Mucosa of gallbladder (tissue), 1 donor: ENCODE results near the gene ZNF559. TPM values are rescaled to one million over a fixed set of nuclear protein-coding genes. Genes with fewer than 3 reads are reported as not detected.
"Not testable (repeated sequence)": the region's sequence is repeated elsewhere in the genome, so short reads cannot be mapped to it uniquely, and the experiment has no call there.

Experiments
- DNase-seq: peaks from one replicate; pipeline ENCODE4 v3.0.0-alpha.2; 2020; ENCODE audit warnings: low spot score
- total RNA-seq: library from RNA; stranded (reverse); gene quantifications from one replicate; pipeline ENCODE4 v1.2.1, GENCODE V29; 2021
- donor health status: DM: no; HTN: no; CAD: no.

ZNF559 gene
- 19.9 TPM for total RNA-seq

DNA sequence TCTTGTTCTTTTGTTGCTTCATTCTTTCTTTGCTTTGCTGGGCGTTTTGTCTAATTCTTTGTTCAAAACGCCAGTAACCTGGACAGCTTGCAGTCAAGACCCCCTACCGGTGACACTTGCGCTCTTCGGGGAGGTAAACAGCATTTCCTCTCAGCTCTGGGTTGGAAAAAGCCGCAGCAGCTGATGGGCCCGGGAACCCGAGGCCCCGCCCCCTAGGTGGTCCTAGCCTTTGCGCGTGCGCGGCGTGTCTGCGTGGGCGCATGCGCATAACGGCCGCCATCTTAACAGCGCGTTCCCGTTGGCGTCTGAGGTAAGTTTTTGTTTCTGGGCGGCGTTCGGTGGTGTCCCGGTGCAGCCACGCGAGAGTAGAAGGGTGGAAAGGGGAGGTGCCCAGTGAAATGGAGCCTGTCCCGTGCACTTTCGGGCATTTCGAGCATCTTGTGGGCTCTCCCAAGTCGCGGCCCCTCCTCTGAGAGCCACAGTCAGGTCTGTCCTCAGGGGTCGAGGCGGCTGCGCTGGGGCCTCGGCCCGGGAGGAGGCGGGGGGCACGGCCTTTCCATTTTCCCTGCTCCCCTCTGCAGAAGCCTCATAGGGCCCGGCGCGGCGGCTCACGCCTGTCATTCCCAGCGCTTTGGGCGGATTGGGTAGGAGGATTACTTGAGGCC lies at the start of gene ZNF559:
Gene ZNF559, plus strand, starts transcription at position 261 of the 665 bp plus-strand sequence. CDS start 14,371 bp downstream, outside the sequence.
- DNase-seq, result peak; percentile 95

DNA sequence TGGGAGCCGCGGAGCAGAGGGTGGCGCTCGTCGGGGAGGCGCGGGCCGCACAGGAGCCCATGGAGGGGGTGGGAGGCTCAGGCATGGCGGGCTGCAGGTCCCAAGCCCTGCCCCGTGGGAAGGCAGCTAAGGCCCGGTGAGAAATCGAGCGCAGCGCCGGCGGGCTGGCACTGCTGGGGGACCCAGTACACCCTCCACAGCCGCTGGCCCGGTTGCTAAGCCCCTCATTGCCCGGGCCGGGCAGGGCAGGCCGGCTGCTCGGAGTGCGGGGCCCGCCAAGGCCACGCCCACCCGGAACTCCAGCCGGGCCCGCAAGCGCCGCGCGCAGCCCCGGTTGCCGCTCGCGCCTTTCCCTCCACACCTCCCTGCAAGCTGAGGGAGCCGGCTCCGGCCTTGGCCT lies 40.5 kb upstream of the ZNF559 start:
- not testable (repeated sequence) for DNase-seq

GRCh38 chr19:9289231-9289884 lies 34.6 kb upstream of the ZNF559 start:
- no peak for DNase-seq

- no peak for DNase-seq
Measured at GRCh38 chr19:9295411-9295849, 28.5 kb upstream of the ZNF559 start.

DNA sequence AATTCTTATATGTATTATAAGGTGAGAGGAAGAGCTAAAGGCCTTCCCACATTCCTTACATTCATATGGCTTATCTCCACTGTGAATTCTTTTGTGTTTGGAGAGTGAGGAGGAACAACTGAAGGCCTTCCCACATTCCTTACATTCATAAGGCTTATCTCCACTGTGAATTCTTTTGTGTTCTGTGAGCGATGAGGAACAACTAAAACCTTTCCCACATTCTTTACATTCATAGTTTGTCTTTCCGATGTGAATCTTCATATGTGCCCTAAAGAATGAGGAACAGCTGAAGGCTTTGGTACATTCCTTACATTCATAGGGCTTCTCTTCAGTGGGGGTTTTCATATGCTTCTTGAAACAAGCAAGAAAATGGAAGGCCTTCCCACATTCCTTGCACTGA lies 27.6 kb upstream of the ZNF559 start:
- DNase-seq, result no peak

- DNase-seq, result no peak
Measured at GRCh38 chr19:9306443-9306842, 17.5 kb upstream of the ZNF559 start.

DNA sequence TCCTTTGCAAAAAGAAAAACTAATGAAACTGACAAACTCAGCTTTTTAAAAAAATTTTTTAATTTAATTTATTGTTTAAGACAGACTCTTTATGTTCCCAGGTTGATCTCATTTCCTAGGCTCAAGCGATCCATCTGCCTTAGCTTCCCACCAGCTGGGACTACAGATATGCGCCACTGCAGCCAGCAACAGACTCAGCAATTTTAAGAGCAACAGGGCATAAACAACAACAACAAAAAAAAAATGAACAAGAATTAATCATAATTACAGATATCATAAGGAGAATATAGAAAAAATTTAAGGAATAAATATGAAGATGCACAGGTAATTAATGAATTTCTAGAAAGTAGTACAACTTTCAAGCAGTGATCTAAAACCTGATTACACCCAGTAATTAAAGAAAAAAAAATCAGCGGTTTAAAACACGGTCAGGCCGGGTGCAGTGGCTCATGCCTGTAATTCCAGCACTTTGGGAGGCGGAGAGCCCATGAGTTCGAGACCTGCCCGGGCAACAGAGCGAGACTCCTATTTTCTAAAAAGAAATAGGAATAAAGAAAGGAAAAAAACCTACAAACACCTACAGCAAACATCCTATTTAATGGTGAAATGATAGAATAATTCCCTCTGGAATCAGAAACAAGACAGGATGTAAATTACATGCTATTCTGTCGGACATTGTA lies 15.7 kb upstream of the ZNF559 start:
- no peak for DNase-seq

- DNase-seq, result peak; percentile 97
Measured at GRCh38 chr19:9309139-9309973, 14.6 kb upstream of the ZNF559 start, which contains the start of gene ZNF699. Gene ZNF699 (minus strand): TSS chr19:9309838. CDS start chr19:9305119, 4,719 bp downstream.

- peak; percentile 91 for DNase-seq
Measured at GRCh38 chr19:9309974-9310446, 14.0 kb upstream of the ZNF559 start.

GRCh38 chr19:9313756-9314155 lies 10.2 kb upstream of the ZNF559 start:
- no peak for DNase-seq

GRCh38 chr19:9321338-9321737 lies 2.6 kb upstream of the ZNF559 start:
- DNase-seq, result no peak

DNA sequence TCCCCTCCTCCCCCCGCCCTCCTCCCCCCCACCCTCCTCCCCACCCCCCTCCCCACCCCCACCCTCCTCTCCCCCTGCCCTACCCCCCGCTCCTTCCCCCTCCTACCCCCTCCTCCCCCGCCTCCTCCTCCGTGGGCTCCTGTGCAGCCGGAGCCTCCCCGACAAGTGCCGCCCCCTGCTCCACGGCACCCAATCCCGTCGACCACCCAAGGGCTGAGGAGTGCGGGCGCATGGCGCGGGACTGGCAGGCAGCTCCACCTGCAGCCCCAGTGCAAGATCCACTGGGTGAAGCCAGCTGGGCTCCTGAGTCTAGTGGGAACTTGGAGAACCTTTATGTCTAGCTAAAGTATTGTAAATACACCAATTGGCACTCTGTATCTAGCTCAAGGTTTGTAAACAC lies 2.2 kb upstream of the ZNF559 start:
- DNase-seq, result not testable (repeated sequence)

GRCh38 chr19:9322201-9322600 lies 1.8 kb upstream of the ZNF559 start:
- not testable (repeated sequence) for DNase-seq

DNA sequence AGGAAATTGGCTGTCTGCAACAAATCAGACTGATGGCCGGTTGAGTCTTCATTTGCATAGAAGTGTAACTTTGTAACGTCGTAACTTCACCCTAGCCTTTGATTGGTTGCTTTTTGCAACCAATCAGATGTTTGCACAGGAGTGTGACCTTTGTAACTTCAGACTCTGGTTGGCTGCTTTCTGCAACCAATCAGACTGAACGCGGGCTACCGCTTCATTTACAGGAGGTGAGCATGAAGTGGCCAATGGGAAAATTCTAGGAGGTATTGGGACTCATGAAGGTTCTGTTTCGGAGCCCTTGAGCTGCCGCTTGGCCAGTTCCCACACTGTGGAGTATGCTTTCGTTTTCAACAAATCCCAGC lies 441 bp upstream of the ZNF559 start:
- peak; percentile 82 for DNase-seq

DNA sequence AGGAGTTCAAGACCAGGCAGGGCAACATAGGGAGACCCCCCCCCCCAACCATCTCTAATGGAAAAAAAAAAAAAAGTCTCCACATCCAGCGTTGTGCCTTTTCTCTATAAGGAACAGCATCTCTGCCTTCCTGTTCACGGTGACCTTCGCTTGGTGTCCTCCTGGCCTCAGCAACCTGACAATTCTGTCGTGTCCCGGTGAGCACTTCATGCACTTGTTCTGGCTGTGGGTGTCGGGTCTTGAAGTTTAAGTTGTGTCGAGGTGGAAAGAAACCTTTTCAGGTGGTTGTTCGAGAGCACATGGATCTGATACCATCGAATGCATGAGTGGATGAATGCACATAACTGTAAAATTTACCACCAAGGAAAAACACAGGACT lies 594 bp downstream of the ZNF559 start:
- DNase-seq, result no peak

- DNase-seq, result no peak
Measured at GRCh38 chr19:9329999-9330398, 6.0 kb downstream of the ZNF559 start.

DNA sequence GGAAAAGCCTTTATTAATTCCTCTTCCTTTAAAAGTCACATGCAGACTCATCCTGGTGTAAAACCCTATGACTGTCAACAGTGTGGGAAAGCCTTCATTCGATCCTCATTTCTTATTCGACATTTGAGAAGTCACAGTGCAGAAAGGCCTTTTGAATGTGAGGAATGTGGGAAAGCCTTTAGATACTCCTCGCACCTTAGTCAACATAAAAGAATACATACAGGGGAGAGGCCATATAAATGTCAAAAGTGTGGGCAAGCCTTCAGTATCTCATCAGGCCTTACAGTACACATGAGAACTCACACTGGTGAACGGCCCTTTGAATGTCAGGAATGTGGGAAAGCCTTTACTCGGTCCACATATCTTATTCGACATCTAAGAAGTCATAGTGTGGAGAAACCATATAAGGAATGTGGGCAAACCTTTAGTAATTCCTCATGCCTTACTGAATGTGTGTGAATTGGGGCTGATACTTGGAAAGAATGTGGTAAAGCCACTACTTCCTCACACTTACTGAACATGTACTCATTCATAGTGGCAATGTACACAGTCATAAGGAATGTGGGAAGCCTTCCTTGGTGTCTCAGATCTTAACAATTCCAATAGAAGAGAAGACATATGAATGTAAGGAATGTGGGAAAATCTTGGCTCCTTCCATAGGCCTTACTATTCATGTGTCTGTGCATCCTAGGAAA lies 18.8 kb downstream of the ZNF559 start:
- no peak for DNase-seq

DNA sequence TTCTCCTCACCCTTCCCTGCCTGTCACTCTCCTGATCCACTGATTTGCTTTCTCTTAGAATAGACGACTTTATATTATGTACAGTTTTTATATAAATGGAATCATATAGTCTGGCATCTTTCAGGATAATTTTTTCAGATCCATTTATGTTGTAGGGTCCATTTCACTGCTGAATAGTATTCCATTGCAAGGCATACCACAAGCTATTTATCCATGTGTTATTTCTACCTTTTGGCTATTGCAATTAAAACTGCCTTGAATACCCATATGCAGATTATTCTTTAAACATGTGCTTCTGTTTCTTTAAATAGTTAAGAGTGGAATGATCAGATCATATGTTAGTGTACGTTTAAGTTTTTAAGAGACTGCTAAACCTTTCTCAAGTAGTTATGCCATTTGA lies 21.0 kb downstream of the ZNF559 start:
- no peak for DNase-seq

DNA sequence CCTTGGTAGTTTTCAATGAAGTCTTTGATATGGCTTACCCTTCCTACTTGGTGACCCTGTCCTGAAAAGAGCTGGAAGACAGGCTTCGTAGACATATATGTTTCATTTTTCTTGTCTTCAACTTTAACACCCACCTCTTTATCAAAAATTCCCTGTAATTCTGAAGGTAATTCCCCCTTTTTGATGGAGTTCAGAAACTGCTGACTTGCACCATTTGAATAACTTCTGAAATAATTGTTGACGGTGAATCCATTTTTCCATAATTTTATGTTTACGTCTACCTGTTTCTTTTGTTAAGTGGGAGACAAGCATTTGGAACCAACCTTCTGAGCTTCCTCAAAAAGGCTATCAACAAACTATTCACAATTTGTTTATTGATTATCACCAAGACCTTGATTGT lies 24.3 kb downstream of the ZNF559 start:
- no peak for DNase-seq

GRCh38 chr19:9348671-9349070 lies 24.7 kb downstream of the ZNF559 start:
- DNase-seq, result no peak

- DNase-seq, result no peak
Measured at GRCh38 chr19:9352505-9352904, 28.5 kb downstream of the ZNF559 start.
